DOHH2 (cell line): ENCODE data around the gene HLA-DQB1.

Source experiments
- H3F3A ChIP-seq: fragments of 200-600 bp; sonication (generic), shearing (Covaris generic); 2 replicates; pipeline ENCODE4 v1.6.0; 2016; ENCODE audit warnings: antibody characterized with exemption, mild to moderate bottlenecking; ENCODE audit not compliant: control insufficient read depth, insufficient read depth
- H3K27ac ChIP-seq: fragments of 200-600 bp; sonication (generic); 2 replicates; pipeline ENCODE4 v1.5.1; 2014; ENCODE audit warnings: low read depth, mild to moderate bottlenecking, low read length, moderate library complexity
- H3K27me3 ChIP-seq: fragments of 200-600 bp; sonication (generic); 2 replicates; pipeline ENCODE4 v1.6.1; 2014; ENCODE audit warnings: mild to moderate bottlenecking, low read length, mixed read lengths; ENCODE audit not compliant: control insufficient read depth
- H3K36me3 ChIP-seq: fragments of 200-600 bp; sonication (generic); 2 replicates; pipeline ENCODE4 v1.6.1; 2014; ENCODE audit warnings: mild to moderate bottlenecking, low read length, moderate library complexity, mixed read lengths; ENCODE audit not compliant: control insufficient read depth
- H3K4me1 ChIP-seq: fragments of 200-600 bp; sonication (generic); 2 replicates; pipeline ENCODE4 v1.6.1; 2014; ENCODE audit warnings: mild to moderate bottlenecking, low read length, mixed read lengths; ENCODE audit not compliant: control insufficient read depth
- H3K4me2 ChIP-seq: fragments of 200-600 bp; sonication (generic); 2 replicates; pipeline ENCODE4 v1.6.0; 2014; ENCODE audit warnings: mild to moderate bottlenecking, low read length, moderate library complexity
- H3K4me3 ChIP-seq: fragments of 200-600 bp; sonication (generic); 2 replicates; pipeline ENCODE4 v1.5.1; 2014; ENCODE audit warnings: mild to moderate bottlenecking, low read length, mixed read lengths
- H3K79me2 ChIP-seq: fragments of 200-600 bp; sonication (generic); 2 replicates; pipeline ENCODE4 v1.6.1; 2014; ENCODE audit warnings: mild to moderate bottlenecking, low read length, mixed read lengths; ENCODE audit not compliant: control insufficient read depth
- H3K9me2 ChIP-seq: fragments of 200-600 bp; sonication (generic); replicated peaks from 2 replicates; pipeline ENCODE4 v1.6.1; 2014; ENCODE audit warnings: mild to moderate bottlenecking, low read length, mixed read lengths; ENCODE audit not compliant: control insufficient read depth
- H3K9me3 ChIP-seq: fragments of 200-600 bp; sonication (generic); 2 replicates; pipeline ENCODE4 v1.6.1; 2014; ENCODE audit warnings: antibody characterized with exemption, low read length, mixed read lengths; ENCODE audit not compliant: control insufficient read depth, insufficient read depth
- H4K20me1 ChIP-seq: fragments of 200-600 bp; sonication (generic); 2 replicates; pipeline ENCODE4 v1.6.0; 2014; ENCODE audit warnings: low read depth, mild to moderate bottlenecking, antibody characterized with exemption, low read length, moderate library complexity; ENCODE audit not compliant: control insufficient read depth, insufficient read depth
- EZH2phosphoT487 ChIP-seq: fragments of 200-600 bp; sonication (generic); IDR thresholded peaks from 2 replicates; pipeline ENCODE4 v1.6.1; 2017; ENCODE audit warnings: borderline replicate concordance, mild to moderate bottlenecking, antibody characterized with exemption, low read length, moderate library complexity, mixed read lengths
- TF ChIP-seq, protein P1 (sequence below): fragments of 200-600 bp; sonication (generic); IDR thresholded peaks from one replicate; pipeline ENCODE4 v1.5.1; 2014; ENCODE audit warnings: antibody characterized with exemption, mild to moderate bottlenecking, low read depth, low read length; ENCODE audit not compliant: poor library complexity, severe bottlenecking

Gene HLA-DQB1

DNA sequence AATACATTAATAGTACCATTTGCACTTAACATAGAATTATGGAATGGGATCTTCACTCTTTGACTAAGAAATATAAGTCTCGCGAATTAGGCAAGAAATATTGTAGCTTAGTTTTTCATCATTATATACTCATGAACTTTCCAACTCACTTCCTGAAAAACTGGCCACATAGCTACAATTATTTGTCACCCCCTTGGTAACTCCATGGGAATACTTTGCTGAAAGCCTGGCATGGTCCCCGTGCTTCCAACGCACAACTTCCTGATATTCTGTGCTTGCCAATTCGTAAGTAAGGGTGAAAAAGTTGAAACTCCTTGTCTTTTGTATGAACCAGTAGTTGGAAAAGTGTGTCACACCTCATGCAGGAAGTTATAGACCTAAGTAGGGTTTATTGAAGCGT, 53.0 kb downstream of the HLA-DQB1 start:
- no peaks in the 10 kb centered on the region for H3K27me3 ChIP-seq
- peaks cover 18% of the 10 kb centered on the region for H3K4me1 ChIP-seq
- no peaks in the 10 kb centered on the region for H3K9me3 ChIP-seq
- no peak overlapping the region for H3K27ac ChIP-seq
- no peaks in the 10 kb centered on the region for H3K36me3 ChIP-seq
- no peaks in the 10 kb centered on the region for H3K9me2 ChIP-seq
- no peak overlapping the region for H3K4me3 ChIP-seq
- no peaks in the 10 kb centered on the region for H3F3A ChIP-seq
- H3K79me2 ChIP-seq = no peaks in the 10 kb centered on the region
- TF ChIP-seq EZH2phosphoT487 = no peak
- TF ChIP-seq, protein P1, sequence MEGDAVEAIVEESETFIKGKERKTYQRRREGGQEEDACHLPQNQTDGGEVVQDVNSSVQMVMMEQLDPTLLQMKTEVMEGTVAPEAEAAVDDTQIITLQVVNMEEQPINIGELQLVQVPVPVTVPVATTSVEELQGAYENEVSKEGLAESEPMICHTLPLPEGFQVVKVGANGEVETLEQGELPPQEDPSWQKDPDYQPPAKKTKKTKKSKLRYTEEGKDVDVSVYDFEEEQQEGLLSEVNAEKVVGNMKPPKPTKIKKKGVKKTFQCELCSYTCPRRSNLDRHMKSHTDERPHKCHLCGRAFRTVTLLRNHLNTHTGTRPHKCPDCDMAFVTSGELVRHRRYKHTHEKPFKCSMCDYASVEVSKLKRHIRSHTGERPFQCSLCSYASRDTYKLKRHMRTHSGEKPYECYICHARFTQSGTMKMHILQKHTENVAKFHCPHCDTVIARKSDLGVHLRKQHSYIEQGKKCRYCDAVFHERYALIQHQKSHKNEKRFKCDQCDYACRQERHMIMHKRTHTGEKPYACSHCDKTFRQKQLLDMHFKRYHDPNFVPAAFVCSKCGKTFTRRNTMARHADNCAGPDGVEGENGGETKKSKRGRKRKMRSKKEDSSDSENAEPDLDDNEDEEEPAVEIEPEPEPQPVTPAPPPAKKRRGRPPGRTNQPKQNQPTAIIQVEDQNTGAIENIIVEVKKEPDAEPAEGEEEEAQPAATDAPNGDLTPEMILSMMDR = no peak
- no peaks in the 10 kb centered on the region for H4K20me1 ChIP-seq
- H3K4me2 ChIP-seq = no peak overlapping the region

DNA sequence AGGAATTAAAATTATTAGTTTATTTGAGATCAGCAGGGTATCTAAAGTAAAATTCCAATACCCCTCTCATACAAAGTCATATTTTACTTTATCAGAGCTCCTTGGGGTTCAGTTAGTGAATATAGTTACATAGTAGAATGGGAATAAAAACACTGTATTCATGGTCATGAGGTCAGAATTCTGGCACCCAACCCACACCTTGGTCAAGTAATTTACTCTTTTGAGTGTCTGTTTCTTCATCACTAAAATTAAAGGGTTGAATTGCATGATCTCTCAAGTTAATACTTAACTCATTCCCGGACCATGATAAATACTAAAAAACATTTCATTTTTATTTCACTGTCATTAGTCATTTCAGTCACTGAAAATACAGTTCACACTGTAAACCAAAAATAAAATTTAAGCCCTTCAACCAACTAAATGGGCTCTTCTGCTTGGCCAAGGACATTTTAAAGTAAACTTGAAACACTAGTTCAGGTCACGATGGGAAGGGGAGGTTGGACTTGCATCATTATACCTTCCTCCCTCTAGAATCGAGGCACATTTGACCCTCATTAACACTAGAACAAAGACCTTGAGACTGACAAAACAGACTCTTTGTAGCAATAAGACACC, 55.7 kb downstream of the HLA-DQB1 start:
- no peaks in the 10 kb centered on the region for H3K27me3 ChIP-seq
- no peaks in the 10 kb centered on the region for H3K9me3 ChIP-seq
- H3K27ac ChIP-seq = no peak overlapping the region
- no peaks in the 10 kb centered on the region for H3K79me2 ChIP-seq
- no peak overlapping the region for H3K4me3 ChIP-seq
- peaks cover 15% of the 10 kb centered on the region for H3K4me1 ChIP-seq
- no peaks in the 10 kb centered on the region for H3K9me2 ChIP-seq
- no peak overlapping the region for H3K4me2 ChIP-seq
- H4K20me1 ChIP-seq = no peaks in the 10 kb centered on the region
- H3F3A ChIP-seq = no peaks in the 10 kb centered on the region
- TF ChIP-seq EZH2phosphoT487 = no peak
- TF ChIP-seq, protein P1 = no peak
- no peaks in the 10 kb centered on the region for H3K36me3 ChIP-seq

DNA sequence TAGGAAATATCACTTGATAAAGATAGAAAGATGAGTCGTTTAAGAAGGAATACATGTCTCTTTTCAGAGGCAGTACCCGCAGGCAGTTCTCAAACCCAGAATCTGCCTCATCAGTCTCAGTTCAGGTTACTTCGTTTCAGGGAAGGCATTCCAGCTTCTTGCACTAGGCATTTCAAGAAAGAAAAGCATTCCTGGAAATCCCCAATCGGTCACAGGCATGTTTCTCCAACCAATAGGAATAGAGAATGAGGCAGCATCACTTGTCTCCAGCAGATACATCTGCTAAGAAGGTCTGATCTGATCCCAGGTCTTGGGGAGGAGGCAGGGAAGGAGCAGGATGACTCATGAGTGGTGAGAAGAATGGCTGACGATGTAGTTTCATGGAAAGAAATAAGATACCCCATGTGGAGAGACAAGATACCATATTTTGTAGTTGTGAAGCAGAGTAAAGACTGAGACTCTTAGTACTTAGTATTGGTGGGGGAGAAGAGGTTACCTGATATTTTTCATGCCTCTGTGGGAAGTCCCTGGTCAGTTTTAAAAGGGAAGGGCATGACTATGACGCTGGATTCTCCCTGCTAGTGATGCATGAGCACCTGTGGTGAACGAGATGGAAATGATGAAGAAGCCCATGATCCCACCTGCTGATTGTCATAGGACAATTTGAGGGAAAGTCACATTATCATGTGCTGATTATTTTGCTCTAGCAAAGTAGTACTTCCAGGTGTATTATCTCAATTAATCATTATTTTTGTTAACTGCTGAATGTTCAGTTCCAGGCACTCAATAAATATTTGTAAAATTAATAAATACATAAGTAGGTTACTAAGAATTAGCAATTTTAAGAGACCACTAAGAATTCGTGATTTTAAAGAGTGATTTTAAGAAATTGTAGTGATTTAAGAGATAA, 56.5 kb downstream of the HLA-DQB1 start:
- Histone ChIP-seq H3K79me2 (no peaks in the 10 kb centered on the region), H3K9me3 (no peaks in the 10 kb centered on the region), H4K20me1 (no peaks in the 10 kb centered on the region), H3K9me2 (no peaks in the 10 kb centered on the region), H3K27ac (no peak overlapping the region), H3K4me3 (peak overlapping the region; percentile 30), H3F3A (no peaks in the 10 kb centered on the region), H3K4me1 (peaks cover 16% of the 10 kb centered on the region), H3K4me2 (peak overlapping the region; percentile 48), H3K36me3 (no peaks in the 10 kb centered on the region), H3K27me3 (no peaks in the 10 kb centered on the region)
- TF ChIP-seq EZH2phosphoT487 = no peak
- TF ChIP-seq, protein P1 = no peak
